Measurements from ENCODE around the gene NME4. TPM values are rescaled to one million over a fixed set of nuclear protein-coding genes. Genes with fewer than 3 reads are reported as not detected.
"Not testable (repeated sequence)": the region's sequence is repeated elsewhere in the genome, so short reads cannot be mapped to it uniquely, and the experiment has no call there.

Gene NME4
- polyA plus RNA-seq, 4 donors, result 13.0 to 77.2 (median 34.9) TPM

DNA sequence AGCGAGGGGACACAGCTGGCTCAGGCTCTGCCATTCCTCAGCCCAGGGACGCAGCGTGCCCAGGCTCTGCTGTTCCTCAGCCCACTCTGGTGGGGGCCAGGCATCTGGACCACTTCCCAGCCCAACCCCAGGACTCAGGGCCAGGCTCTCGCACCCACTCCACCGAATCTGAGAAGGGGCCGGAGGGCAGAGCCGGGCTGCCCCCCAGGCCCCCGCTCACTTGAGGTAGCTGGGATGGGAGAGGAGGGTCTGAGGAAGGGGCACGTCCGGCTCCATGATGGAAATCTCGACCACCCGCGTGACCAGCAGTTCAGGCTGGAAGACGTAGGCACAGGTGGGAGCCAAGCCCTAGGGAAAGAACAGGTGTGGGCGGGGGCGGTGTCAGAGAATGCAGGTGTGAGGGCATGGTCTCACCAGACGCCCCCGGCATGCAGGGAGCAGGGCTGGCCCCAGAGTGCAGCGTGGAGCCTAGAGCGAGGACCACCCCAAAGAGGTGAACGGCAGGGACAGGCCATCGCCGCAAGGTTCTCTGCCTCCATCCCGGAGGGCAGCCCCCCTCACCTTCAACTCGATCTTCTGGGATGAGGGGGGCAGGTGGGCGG lies 20.1 kb upstream of the NME4 start:
- no peak overlapping the region for H3K4me3 ChIP-seq (ENCODE audit: low read depth in 1 of 3, low read length in 3 of 3)
- H3K4me1 ChIP-seq (ENCODE audit: control insufficient read depth in 3 of 3, insufficient read depth in 2 of 3, low read depth in 1 of 3, low read length in 2 of 3), result peaks cover 0 to 20% (median 0%) of the 10 kb centered on the region in 3 donors
- WGBS, 3 donors, result 91 to 93% (median 93%) methylated on average over 26 of the region's 26 CpGs
- no peak for DNase-seq
- no peaks in the 10 kb centered on the region for H3K9me3 ChIP-seq (ENCODE audit: control insufficient read depth in 2 of 2, insufficient read depth in 1 of 2, low read depth in 1 of 2, low read length in 1 of 2)
- H3K27ac ChIP-seq (ENCODE audit: low read depth in 1 of 3, low read length in 2 of 3), result no peak overlapping the region
- FAIRE-seq, result no peak
- H3K27me3 ChIP-seq (ENCODE audit: control insufficient read depth in 3 of 3, insufficient read depth in 3 of 3, low read length in 3 of 3), result no peaks in the 10 kb centered on the region
- H3K36me3 ChIP-seq (ENCODE audit: control insufficient read depth in 3 of 3, insufficient read depth in 2 of 3, low read depth in 1 of 3, low read length in 3 of 3), result peaks cover 12 to 68% (median 23%) of the 10 kb centered on the region in 3 donors

GRCh38 chr16:377419-377951 lies 19.5 kb upstream of the NME4 start:
- Histone ChIP-seq H3K4me1 (ENCODE audit: control insufficient read depth in 3 of 3, insufficient read depth in 2 of 3, low read depth in 1 of 3, low read length in 2 of 3) (peaks cover 0 to 20% (median 0%) of the 10 kb centered on the region in 3 donors), H3K9me3 (ENCODE audit: control insufficient read depth in 2 of 2, insufficient read depth in 1 of 2, low read depth in 1 of 2, low read length in 1 of 2) (no peaks in the 10 kb centered on the region), H3K27me3 (ENCODE audit: control insufficient read depth in 3 of 3, insufficient read depth in 3 of 3, low read length in 3 of 3) (no peaks in the 10 kb centered on the region), H3K4me3 (ENCODE audit: low read depth in 1 of 3, low read length in 3 of 3) (no peak overlapping the region), H3K36me3 (ENCODE audit: control insufficient read depth in 3 of 3, insufficient read depth in 2 of 3, low read depth in 1 of 3, low read length in 3 of 3) (peaks cover 12 to 62% (median 19%) of the 10 kb centered on the region in 3 donors), H3K27ac (ENCODE audit: low read depth in 1 of 3, low read length in 2 of 3) (no peak overlapping the region)
- WGBS, 3 donors, result 90 to 94% (median 92%) methylated on average over 41 to 42 of the region's 42 CpGs
- FAIRE-seq (no peak), DNase-seq (no peak)

DNA sequence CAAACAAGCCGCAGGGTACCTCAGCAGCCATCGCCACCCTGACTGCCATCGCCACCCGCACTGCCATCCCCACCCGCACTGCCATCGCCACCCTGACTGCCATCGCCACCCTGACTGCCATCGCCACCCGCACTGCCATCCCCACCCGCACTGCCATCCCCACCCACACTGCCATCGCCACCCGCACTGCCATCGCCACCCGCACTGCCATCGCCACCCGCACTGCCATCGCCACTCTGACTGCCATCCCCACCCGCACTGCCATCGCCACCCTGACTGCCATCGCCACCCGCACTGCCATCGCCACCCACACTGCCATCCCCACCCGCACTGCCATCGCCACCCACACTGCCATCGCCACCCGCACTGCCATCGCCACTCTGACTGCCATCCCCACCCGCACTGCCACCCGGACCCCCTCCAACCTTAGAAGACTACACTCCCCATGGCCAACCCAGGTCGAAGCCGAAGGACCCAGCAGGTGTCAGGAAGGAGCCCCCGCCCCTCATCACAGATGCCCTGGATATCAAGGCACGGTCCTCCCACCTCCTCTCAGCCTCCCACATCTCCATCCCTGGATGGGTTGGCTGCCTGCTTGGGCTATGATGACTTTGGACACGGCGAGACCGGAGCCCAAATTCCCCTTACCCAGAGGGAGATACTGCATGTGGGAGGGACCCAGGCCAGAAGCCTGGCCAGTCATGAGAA lies 18.7 kb upstream of the NME4 start:
- H3K4me3 ChIP-seq (ENCODE audit: low read depth in 1 of 3, low read length in 3 of 3); DNase-seq; H3K27me3 ChIP-seq (ENCODE audit: control insufficient read depth in 3 of 3, insufficient read depth in 3 of 3, low read length in 3 of 3); H3K9me3 ChIP-seq (ENCODE audit: control insufficient read depth in 2 of 2, insufficient read depth in 1 of 2, low read depth in 1 of 2, low read length in 1 of 2); H3K27ac ChIP-seq (ENCODE audit: low read depth in 1 of 3, low read length in 2 of 3); FAIRE-seq: not testable (repeated sequence)
- H3K36me3 ChIP-seq (ENCODE audit: control insufficient read depth in 3 of 3, insufficient read depth in 2 of 3, low read depth in 1 of 3, low read length in 3 of 3), result peaks cover 12 to 54% (median 16%) of the 10 kb centered on the region in 3 donors
- peaks cover 0 to 22% (median 0%) of the 10 kb centered on the region in 3 donors for H3K4me1 ChIP-seq (ENCODE audit: control insufficient read depth in 3 of 3, insufficient read depth in 2 of 3, low read depth in 1 of 3, low read length in 2 of 3)
- 90 to 92% (median 91%) methylated on average over 36 of the region's 36 CpGs for WGBS, 3 donors

DNA sequence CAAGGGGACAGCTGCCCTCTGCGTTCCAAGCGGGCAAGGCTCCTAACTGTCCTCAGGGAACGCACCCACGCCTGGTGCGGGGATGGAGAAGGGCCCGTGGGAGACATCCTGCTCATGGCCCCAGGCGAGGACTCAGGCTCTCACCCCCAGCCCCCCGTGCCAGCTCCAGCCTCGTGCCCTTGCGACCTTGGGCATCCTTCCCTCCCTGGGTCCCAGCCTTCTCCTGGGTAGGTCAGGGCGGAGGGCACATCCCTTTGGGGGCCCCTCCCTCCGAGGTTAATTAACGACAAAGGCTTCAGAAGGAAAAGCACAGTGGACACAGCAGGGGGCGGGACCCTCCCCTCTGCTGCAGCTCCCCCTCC lies 18.2 kb upstream of the NME4 start:
- no peak overlapping the region for H3K4me3 ChIP-seq (ENCODE audit: low read depth in 1 of 3, low read length in 3 of 3)
- DNase-seq, result no peak
- WGBS, 3 donors, result 40 to 73% (median 49%) methylated on average over 9 to 14 of the region's 14 CpGs
- FAIRE-seq, result no peak
- no peaks in the 10 kb centered on the region for H3K27me3 ChIP-seq (ENCODE audit: control insufficient read depth in 3 of 3, insufficient read depth in 3 of 3, low read length in 3 of 3)
- peaks cover 0 to 27% (median 0%) of the 10 kb centered on the region in 3 donors for H3K4me1 ChIP-seq (ENCODE audit: control insufficient read depth in 3 of 3, insufficient read depth in 2 of 3, low read depth in 1 of 3, low read length in 2 of 3)
- no peaks in the 10 kb centered on the region for H3K9me3 ChIP-seq (ENCODE audit: control insufficient read depth in 2 of 2, insufficient read depth in 1 of 2, low read depth in 1 of 2, low read length in 1 of 2)
- H3K27ac ChIP-seq (ENCODE audit: low read depth in 1 of 3, low read length in 2 of 3), result no peak overlapping the region
- peaks cover 12 to 50% (median 13%) of the 10 kb centered on the region in 3 donors for H3K36me3 ChIP-seq (ENCODE audit: control insufficient read depth in 3 of 3, insufficient read depth in 2 of 3, low read depth in 1 of 3, low read length in 3 of 3)

- no peak for FAIRE-seq
- 16 to 68% (median 26%) methylated on average over 15 to 16 of the region's 16 CpGs for WGBS, 3 donors
- peak overlapping the region in 2 of 3 donors; percentile 26 to 27 for H3K27ac ChIP-seq (ENCODE audit: low read depth in 1 of 3, low read length in 2 of 3)
These were observed 17.6 kb upstream of the NME4 start for GRCh38 chr16:379183-379960.

GRCh38 chr16:379961-380761 lies 16.8 kb upstream of the NME4 start:
- DNase-seq, result no peak
- WGBS, 3 donors, result 52 to 73% (median 56%) methylated on average over 24 to 27 of the region's 27 CpGs
- Histone ChIP-seq H3K36me3 (ENCODE audit: control insufficient read depth in 3 of 3, insufficient read depth in 2 of 3, low read depth in 1 of 3, low read length in 3 of 3) (peaks cover 7 to 42% (median 9%) of the 10 kb centered on the region in 3 donors), H3K27ac (ENCODE audit: low read depth in 1 of 3, low read length in 2 of 3) (peak overlapping the region in 2 of 3 donors; percentile 26 to 27), H3K4me1 (ENCODE audit: control insufficient read depth in 3 of 3, insufficient read depth in 2 of 3, low read depth in 1 of 3, low read length in 2 of 3) (peaks cover 0 to 32% (median 0%) of the 10 kb centered on the region in 3 donors), H3K4me3 (ENCODE audit: low read depth in 1 of 3, low read length in 3 of 3) (peak overlapping the region in 2 of 3 donors; percentile 86 to 96), H3K27me3 (ENCODE audit: control insufficient read depth in 3 of 3, insufficient read depth in 3 of 3, low read length in 3 of 3) (no peaks in the 10 kb centered on the region), H3K9me3 (ENCODE audit: control insufficient read depth in 2 of 2, insufficient read depth in 1 of 2, low read depth in 1 of 2, low read length in 1 of 2) (no peaks in the 10 kb centered on the region)
- no peak for FAIRE-seq

More at GRCh38 chr16:379183-379960, 17.6 kb upstream of the NME4 start:
- no peaks in the 10 kb centered on the region for H3K9me3 ChIP-seq (ENCODE audit: control insufficient read depth in 2 of 2, insufficient read depth in 1 of 2, low read depth in 1 of 2, low read length in 1 of 2)
- peak; percentile 87 to 88 for DNase-seq
- no peaks in the 10 kb centered on the region for H3K27me3 ChIP-seq (ENCODE audit: control insufficient read depth in 3 of 3, insufficient read depth in 3 of 3, low read length in 3 of 3)
- H3K4me3 ChIP-seq (ENCODE audit: low read depth in 1 of 3, low read length in 3 of 3), result peak overlapping the region in 2 of 3 donors; percentile 1 to 3
- peaks cover 0 to 32% (median 0%) of the 10 kb centered on the region in 3 donors for H3K4me1 ChIP-seq (ENCODE audit: control insufficient read depth in 3 of 3, insufficient read depth in 2 of 3, low read depth in 1 of 3, low read length in 2 of 3)
- peaks cover 10 to 49% (median 12%) of the 10 kb centered on the region in 3 donors for H3K36me3 ChIP-seq (ENCODE audit: control insufficient read depth in 3 of 3, insufficient read depth in 2 of 3, low read depth in 1 of 3, low read length in 3 of 3)

GRCh38 chr16:380762-381011 lies 16.3 kb upstream of the NME4 start:
- WGBS, 3 donors, result 3 to 8% (median 4%) methylated on average over 9 to 12 of the region's 12 CpGs
- peak overlapping the region in 2 of 3 donors; percentile 86 to 96 for H3K4me3 ChIP-seq (ENCODE audit: low read depth in 1 of 3, low read length in 3 of 3)
- FAIRE-seq, result no peak

More at GRCh38 chr16:380762-381011, 16.3 kb upstream of the NME4 start:
- Histone ChIP-seq H3K27ac (ENCODE audit: low read depth in 1 of 3, low read length in 2 of 3) (peak overlapping the region in 2 of 3 donors; percentile 66 to 91), H3K27me3 (ENCODE audit: control insufficient read depth in 3 of 3, insufficient read depth in 3 of 3, low read length in 3 of 3) (no peaks in the 10 kb centered on the region), H3K4me1 (ENCODE audit: control insufficient read depth in 3 of 3, insufficient read depth in 2 of 3, low read depth in 1 of 3, low read length in 2 of 3) (peaks cover 0 to 32% (median 0%) of the 10 kb centered on the region in 3 donors), H3K36me3 (ENCODE audit: control insufficient read depth in 3 of 3, insufficient read depth in 2 of 3, low read depth in 1 of 3, low read length in 3 of 3) (peaks cover 6 to 37% (median 7%) of the 10 kb centered on the region in 3 donors), H3K9me3 (ENCODE audit: control insufficient read depth in 2 of 2, insufficient read depth in 1 of 2, low read depth in 1 of 2, low read length in 1 of 2) (no peaks in the 10 kb centered on the region)
- no peak for DNase-seq

All from small intestine (tissue), 7 donors.